Large intestine (tissue), 3 donors: ENCODE results near the gene PKN1. TPM values are rescaled to one million over a fixed set of nuclear protein-coding genes. Genes with fewer than 3 reads are reported as not detected.

Source experiments
- DNase-seq, 2 donors: peaks; one replicate each; pipeline versions ENCODE4 v3.0.0 to v3.0.0-alpha.2; 2013
- H3K27ac ChIP-seq: one replicate; pipeline ENCODE4 v1.5.1; 2013; ENCODE audit warnings: low read length
- H3K27me3 ChIP-seq: 2 replicates; pipeline ENCODE4 v1.6.1; 2013; ENCODE audit warnings: low read length; ENCODE audit not compliant: control insufficient read depth, insufficient read depth
- H3K36me3 ChIP-seq: 2 replicates; pipeline ENCODE4 v1.6.1; 2013; ENCODE audit warnings: low read length; ENCODE audit not compliant: control insufficient read depth, insufficient read depth
- H3K4me1 ChIP-seq: one replicate; pipeline ENCODE4 v1.6.1; 2013; ENCODE audit warnings: low read length; ENCODE audit not compliant: control insufficient read depth, insufficient read depth
- H3K4me3 ChIP-seq: one replicate; pipeline ENCODE4 v1.5.1; 2013; ENCODE audit warnings: low read length
- H3K9me3 ChIP-seq: one replicate; pipeline ENCODE4 v1.6.1; 2013; ENCODE audit warnings: mild to moderate bottlenecking, low read depth, low read length, moderate library complexity; ENCODE audit not compliant: control insufficient read depth
- WGBS: methylation state at CpG from one replicate; pipeline ENCODE4 v1.1.5; 2013; ENCODE audit warnings: low lambda C conversion rate; ENCODE audit not compliant: insufficient coverage; 5-methylcytosine and 5-hydroxymethylcytosine counted together
- polyA plus RNA-seq: library from polyadenylated mRNA; unstranded; fragments of 120-200 nt; gene quantifications from one replicate; pipeline ENCODE4 v1.2.1, GENCODE V29; 2013

Gene PKN1
- polyA plus RNA-seq, 1 donor, result 65.3 TPM

GRCh38 chr19:14412324-14412995 lies 20.6 kb upstream of the PKN1 start:
- no peak overlapping the region for H3K27ac ChIP-seq
- peaks cover 27% of the 10 kb centered on the region for H3K4me1 ChIP-seq

GRCh38 chr19:14412996-14413692 lies 20.0 kb upstream of the PKN1 start:
- Histone ChIP-seq H3K27ac (no peak overlapping the region), H3K4me1 (peaks cover 24% of the 10 kb centered on the region), H3K36me3 (peaks cover 67% of the 10 kb centered on the region), H3K4me3 (no peak overlapping the region), H3K27me3 (no peaks in the 10 kb centered on the region), H3K9me3 (no peaks in the 10 kb centered on the region)
- DNase-seq, result peak in 1 of 2 donors; percentile 2
- WGBS, result 60% methylated on average over 1 of the region's 15 CpGs

More at GRCh38 chr19:14412324-14412995, 20.6 kb upstream of the PKN1 start:
- WGBS, result no CpG with 5 or more reads among the region's 25 CpGs
- Histone ChIP-seq H3K9me3 (no peaks in the 10 kb centered on the region), H3K4me3 (no peak overlapping the region), H3K27me3 (no peaks in the 10 kb centered on the region), H3K36me3 (peaks cover 74% of the 10 kb centered on the region)
- DNase-seq, result peak in 1 of 2 donors; percentile 1

GRCh38 chr19:14413693-14414181 lies 19.4 kb upstream of the PKN1 start:
- no peaks in the 10 kb centered on the region for H3K9me3 ChIP-seq
- no peak overlapping the region for H3K4me3 ChIP-seq
- no peak overlapping the region for H3K27ac ChIP-seq
- H3K4me1 ChIP-seq, result peaks cover 18% of the 10 kb centered on the region
- H3K36me3 ChIP-seq, result peaks cover 61% of the 10 kb centered on the region
- no peaks in the 10 kb centered on the region for H3K27me3 ChIP-seq
- 100% methylated on average over 1 of the region's 3 CpGs for WGBS
- DNase-seq, result no peak

DNA sequence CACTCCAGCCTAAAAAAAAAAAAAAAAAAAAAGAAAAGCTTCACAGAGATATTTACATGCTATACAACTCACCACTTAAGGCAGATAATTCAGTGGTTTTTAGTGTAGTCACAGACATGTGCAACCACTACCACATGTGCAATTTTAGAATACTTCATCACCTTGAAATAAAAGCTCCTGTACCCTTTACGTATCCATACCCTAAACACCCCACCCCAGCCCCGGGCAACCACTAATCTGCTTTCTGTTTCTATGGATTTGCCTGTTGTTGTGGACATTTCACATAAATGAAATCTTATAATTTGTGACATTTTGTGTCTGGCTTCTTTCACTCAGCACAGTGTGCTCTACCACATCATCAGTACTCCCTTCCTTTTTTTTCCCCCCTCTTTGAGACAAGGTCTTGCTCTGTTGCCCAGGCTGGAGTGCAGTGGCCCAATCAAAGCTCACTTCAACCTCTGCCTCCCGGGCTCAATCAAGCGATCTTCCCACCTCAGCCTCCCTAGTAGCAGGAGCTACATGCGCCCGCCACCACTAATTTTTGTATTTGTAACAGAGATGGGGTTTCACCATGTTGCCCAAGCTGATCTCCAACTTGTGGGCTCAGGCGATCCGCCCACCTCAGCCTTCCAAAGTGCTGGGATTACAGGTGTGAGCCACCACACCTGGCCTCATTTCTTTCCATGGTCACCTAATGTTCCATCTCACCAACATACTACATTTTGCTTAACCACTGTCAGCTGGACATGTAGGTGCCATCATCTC lies 18.0 kb upstream of the PKN1 start:
- no CpG with 5 or more reads among the region's 8 CpGs for WGBS
- Histone ChIP-seq H3K4me1 (peaks cover 9% of the 10 kb centered on the region), H3K27me3 (no peaks in the 10 kb centered on the region), H3K36me3 (peaks cover 47% of the 10 kb centered on the region), H3K27ac (no peak overlapping the region), H3K4me3 (no peak overlapping the region), H3K9me3 (peaks cover 3% of the 10 kb centered on the region)
- no peak for DNase-seq

- Histone ChIP-seq H3K36me3 (peaks cover 30% of the 10 kb centered on the region), H3K4me3 (no peak overlapping the region), H3K27me3 (no peaks in the 10 kb centered on the region), H3K4me1 (peaks cover 9% of the 10 kb centered on the region), H3K9me3 (peaks cover 3% of the 10 kb centered on the region), H3K27ac (no peak overlapping the region)
- 100% methylated on average over 1 of the region's 6 CpGs for whole genome bisulfite sequencing
- DNase-seq, result peak in 1 of 2 donors; percentile 38
Measured at GRCh38 chr19:14416817-14417231, 16.3 kb upstream of the PKN1 start.

DNA sequence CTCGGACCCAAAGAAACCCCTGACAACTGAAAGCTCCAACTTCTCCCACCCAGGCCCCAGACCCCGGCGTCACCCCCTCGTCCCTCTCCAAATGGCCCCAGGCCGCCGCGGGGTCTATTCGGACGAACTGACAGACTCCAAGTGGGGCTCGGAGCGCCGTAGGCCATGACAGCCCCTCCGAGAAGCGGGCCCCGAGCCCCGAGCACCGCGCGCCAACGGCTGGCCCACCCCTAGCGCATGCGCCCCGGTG lies 14.3 kb upstream of the PKN1 start:
- WGBS, result no CpG with 5 or more reads among the region's 23 CpGs
- H3K4me1 ChIP-seq, result peaks cover 9% of the 10 kb centered on the region
- peak overlapping the region; percentile 92 for H3K4me3 ChIP-seq
- no peaks in the 10 kb centered on the region for H3K27me3 ChIP-seq
- no peak for DNase-seq
- H3K36me3 ChIP-seq, result peaks cover 12% of the 10 kb centered on the region
- H3K27ac ChIP-seq, result peak overlapping the region; percentile 94
- peaks cover 3% of the 10 kb centered on the region for H3K9me3 ChIP-seq

DNA sequence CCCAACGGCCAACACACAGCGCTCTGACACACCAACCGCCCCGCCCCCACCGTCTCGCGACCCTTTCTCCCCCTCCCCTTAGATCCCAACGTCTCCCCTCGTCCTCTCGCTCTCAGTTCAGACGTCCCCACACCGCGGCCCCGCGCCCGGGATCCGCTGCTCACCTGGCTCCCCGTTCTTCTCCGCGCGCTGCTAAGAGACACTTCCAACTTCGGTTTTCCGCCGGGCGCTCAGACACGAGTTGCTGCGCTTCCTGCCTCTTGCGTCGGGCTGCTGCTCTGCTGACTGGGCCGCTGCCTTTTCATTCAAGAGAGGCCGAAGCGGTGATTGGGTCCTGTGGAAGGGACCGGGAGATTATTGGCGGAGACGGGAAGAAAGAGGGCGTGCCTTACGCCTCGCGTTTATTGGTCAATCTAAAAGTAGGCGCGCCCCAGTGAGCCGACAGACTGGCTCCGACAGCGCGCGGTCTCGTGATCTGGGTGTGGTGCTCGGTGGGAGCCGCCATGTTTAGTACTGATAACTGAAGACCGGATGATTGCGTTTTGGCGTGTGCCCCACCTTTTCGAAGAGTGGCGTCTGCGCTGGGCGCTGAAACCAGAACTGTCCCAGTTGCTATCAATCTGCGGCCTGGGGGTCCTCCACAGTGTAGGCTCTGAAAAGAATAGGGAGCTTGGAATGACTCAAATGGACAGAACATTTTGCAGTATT lies 13.8 kb upstream of the PKN1 start, which contains the start of gene DDX39A:
TSS of gene DDX39A (minus strand) at position 236 of the 708 bp plus-strand sequence. CDS start 6,121 bp downstream, outside the sequence.
- Histone ChIP-seq H3K4me1 (peaks cover 9% of the 10 kb centered on the region), H3K27me3 (no peaks in the 10 kb centered on the region), H3K4me3 (peak within 1 kb of the TSS; percentile 92), H3K36me3 (peaks cover 10% of the 10 kb centered on the region), H3K9me3 (peaks cover 3% of the 10 kb centered on the region), H3K27ac (peak within 1 kb of the TSS; percentile 94)
- peak; percentile 99 to 100 for DNase-seq
- WGBS, result no CpG with 5 or more reads among the region's 57 CpGs

DNA sequence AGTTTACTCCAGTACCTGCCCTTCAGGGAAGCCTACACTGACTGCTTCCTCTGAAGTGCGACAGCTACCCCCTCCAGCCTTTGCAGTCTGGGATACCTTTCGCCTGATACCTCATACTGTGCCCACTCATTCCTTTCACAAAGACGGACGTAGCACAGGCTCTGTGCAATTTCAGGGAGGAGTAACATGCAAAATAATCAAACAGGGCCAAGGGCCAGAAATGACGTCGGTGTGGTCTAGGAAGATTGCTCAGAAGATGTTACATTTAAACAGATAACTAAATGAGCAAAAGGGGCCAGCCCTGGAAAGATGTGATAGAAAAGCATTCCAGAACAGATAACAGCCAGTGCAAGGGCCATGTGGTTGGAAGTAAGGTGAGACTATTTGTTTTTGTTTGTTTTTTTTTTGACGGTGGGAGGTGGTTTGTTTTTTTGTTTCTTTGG lies 7.4 kb upstream of the PKN1 start:
- WGBS, result 39% methylated on average over 3 of the region's 7 CpGs

GRCh38 chr19:14427461-14427860 lies 5.6 kb upstream of the PKN1 start:
- Histone ChIP-seq H3K27ac (no peak overlapping the region), H3K9me3 (no peaks in the 10 kb centered on the region), H3K4me1 (no peaks in the 10 kb centered on the region), H3K27me3 (peaks cover 10% of the 10 kb centered on the region), H3K4me3 (no peak overlapping the region), H3K36me3 (no peaks in the 10 kb centered on the region)
- DNase-seq, result no peak
- WGBS, result no CpG with 5 or more reads among the region's 2 CpGs

More for the DNA sequence above, 7.4 kb upstream of the PKN1 start:
- H3K36me3 ChIP-seq, result no peaks in the 10 kb centered on the region
- no peaks in the 10 kb centered on the region for H3K9me3 ChIP-seq
- no peak overlapping the region for H3K27ac ChIP-seq
- H3K4me3 ChIP-seq, result no peak overlapping the region
- no peaks in the 10 kb centered on the region for H3K4me1 ChIP-seq
- H3K27me3 ChIP-seq, result peaks cover 3% of the 10 kb centered on the region
- DNase-seq, result no peak
